Glomerular endothelial cell (primary cell): ENCODE results near the gene TBC1D22A. TPM values are rescaled to one million over a fixed set of nuclear protein-coding genes. Genes with fewer than 3 reads are reported as not detected.

ENCODE experiments used
- DNase-seq: peaks from one replicate; pipeline ENCODE4 v3.0.0-alpha.2; 2011; ENCODE audit warnings: low read depth, low spot score; ENCODE audit errors: extremely low read depth
- total RNA-seq: library from RNA; depleted of rRNA; stranded (reverse); fragments of >200 nt; gene quantifications from 2 replicates; pipeline ENCODE4 v1.2.3, GENCODE V29; 2015

Gene TBC1D22A
- total RNA-seq, 1 donor from 2014 or later: 38.7 TPM

DNA sequence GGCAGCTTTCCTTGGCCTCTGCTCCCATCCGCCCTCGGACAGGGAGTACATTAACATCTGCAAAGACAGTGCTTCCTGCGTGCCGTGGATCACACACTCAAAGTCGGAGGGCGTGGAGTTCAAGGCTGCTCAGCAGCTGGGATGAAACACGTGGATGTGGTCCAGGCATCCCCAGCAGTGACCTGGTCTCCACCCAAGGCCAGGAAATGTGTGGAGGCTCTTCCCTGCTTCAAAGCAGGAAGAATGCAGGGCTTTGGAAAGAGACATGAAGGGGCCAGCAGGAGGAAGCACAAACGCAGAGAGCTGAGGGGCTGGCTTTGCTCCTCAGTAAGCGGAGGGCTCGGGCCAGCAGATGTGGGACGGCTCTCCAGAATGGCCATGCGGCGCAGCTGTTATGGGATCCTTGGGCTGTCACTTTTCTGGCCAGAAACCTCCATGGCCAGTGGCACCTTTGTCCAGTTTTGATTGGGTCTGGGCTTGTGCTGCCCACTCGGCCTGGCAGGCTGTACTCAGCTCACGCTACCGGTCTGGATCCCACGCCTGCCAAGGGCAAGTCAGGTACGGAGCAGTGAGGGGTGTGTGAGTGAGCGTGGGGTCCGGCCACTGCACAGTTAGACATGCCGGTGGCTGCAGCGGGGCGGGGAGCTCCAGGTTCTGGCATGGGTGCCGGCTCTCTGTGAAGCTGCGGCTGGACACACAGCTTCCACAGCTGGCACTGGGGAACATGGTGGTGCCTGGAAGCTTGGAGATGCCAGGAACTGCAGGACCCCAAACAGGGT is 438.0 kb downstream of the TBC1D22A start:
- DNase-seq: no peak

DNA sequence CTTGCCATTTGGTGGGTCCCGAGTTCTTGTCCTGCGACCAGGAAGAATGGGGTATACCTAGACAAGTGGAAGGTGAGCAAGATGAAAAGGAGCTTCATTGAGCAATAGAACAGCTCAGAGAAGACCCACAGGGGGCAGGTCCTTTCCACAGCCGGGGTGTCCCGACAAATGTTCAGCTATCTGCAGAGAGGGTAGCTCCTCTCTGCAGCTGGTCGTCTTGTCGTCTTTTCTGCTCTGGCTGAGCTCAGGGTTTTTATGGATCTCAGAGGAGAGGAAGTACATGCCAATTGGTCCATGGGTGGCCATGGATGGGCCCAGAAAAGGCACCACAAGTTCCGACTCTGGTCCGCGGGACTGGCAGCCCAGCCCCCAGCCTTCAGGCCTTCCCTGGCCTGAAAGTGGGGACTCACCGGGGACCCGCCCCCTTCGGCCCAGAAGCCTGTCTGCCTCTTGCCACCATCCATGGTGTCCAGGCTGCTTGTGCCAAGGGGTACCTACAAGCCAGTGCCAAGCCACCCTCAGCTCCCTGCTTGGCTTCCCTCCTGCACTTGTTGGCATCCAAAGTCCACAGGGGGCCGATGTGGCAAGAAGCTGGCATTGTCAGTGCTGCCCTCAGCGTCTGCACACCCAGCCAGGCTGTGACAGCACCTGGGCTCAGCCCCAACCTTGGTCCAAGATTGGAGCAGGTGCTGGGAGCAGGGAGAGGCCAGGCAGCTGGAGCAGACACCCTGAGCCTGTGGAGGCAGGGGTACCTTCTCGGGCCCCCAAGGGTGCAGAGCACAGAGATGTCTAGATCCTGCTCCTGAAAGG is 438.9 kb downstream of the TBC1D22A start:
- DNase-seq: no peak

DNA sequence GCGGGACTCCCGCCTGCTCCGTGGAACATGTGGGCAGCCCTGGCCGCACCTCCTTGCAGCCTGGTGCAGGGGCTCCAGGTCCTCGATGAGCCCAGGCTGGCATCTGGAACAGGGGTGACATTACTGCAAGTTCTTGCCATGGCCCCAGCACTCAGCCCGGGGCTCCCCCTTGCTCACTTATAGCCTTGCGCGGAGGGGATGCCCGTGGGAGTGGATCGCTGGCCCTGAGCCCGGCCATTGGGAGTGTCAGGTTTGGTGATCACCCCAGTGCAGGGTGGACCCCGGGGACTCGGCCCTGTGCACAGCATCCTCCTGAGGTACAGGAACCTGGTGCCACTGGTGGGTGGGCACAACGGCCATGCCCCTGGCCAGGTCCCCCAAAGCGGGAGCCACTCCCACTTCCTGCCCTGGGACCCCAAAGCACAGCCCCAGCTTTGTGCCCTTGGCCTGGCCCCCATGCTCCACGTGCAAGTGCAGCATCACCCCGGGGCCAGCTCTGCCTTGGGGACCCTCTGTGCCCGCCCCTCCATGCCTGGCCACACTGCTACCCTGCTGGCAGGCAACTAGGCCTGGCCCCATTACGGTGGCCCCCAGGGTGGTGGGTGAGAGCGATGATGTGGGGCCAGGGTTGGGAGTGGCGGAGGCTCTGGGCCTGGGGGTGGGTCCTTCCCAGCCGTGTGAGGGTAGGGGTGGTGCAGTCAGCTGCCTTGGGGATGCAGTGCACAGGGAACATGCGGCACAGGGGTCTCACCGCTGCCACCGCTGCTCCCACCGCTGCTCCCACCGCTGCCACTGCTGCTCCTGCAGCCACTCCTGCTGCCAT is 439.8 kb downstream of the TBC1D22A start:
- DNase-seq: no peak

DNA sequence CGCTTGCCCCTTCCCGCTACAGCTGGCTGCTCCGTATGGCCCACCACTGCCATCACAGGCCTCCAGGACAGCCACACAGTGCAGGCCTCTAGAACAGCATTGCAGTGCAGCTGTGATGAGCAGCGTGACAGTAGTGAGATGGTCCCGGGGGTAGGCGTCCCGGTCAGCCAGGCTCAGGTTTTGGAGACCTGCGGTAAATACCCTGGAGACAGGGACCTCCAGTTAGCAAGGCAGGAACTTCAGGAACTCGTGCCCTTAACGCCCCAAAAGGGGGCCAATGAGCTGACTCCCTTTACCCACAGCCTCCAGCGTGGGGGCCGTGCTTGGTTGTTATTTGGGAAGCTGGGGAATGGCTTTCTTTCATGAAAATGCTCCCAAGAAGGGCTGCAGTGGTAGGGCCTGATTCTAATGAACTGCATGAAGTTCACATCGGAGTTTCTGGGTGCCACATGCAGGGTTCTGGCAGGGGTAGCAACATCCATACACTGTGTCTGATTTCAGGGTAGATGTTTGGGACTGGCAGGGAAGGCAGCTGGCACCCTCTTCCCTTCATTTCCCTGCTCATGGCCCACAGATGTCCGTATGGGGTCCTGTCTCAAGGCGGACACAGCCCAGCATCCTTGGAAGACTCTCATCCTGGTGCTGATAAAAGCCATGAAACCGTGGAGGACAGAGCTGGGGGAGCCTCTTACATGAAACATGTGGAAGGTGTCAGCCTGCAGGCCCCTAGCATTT is 440.5 kb downstream of the TBC1D22A start:
- DNase-seq: no peak

DNA sequence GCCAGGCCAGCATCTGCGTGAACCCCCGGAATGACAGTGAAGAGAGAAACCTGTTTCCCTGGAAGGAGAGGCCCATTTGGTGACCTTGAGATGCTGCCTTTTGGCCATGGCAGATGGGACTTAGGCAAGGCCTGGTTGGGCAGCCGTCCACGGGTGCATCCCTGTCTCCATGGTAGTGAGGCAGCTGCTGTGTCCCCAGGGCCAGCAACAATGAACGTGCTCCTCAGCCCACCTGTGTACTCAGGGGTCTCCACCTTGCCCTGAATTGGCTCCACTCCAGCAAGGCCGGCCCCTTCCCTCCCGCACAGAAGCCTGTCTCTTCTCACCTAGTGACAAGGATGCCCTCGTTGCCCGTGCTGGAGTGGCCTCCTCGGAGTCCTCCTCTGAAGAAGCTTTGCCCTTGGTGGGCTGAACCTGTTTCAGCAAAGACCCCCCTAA is 441.1 kb downstream of the TBC1D22A start:
- DNase-seq: no peak

DNA sequence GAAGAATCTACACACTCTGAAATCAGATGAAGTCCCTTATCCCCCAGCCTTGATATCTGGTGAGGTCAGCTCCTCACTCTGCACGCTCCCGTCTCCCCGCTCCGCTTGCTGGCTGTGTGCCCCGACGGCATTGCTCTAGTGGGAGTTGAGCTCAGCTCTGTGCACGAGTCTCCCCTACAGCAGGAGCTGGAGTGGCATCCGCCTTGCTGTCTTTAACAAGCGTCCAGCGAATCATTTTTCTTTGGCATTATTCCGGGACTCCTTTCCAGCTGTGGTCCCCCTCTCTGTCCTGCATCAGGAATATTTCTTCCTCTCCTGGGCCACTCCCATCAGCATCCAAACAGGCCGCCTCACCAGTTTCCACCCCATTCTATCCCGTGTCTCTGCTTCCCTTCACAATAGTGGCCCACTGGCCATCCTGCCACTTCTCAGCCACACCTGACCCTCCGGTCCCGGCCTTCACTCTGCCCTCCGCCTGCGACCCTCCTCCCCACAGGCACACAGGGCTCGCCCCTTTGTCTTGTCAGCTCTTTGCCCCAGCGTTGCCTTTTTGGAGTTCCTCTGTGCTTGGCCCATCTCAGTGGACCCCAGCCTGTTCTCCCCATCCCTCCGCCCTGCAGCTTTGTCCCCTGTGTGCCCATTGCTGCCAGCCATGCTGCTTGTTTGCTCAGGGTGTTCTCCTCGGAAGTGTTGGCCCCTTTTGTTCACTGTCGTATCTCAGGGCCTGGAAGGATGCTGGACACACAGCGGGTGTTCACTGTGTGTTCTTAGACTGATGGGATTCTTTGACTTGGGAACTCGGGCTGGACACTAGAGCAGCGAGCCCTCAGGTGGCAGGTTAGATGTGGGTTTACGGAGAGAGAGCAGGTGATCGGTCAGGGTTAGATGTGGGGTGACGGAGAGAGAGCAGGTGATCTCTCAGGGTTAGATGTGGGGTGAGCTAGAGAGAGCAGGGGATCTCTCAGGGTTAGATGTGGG is 441.8 kb downstream of the TBC1D22A start:
- DNase-seq: no peak

DNA sequence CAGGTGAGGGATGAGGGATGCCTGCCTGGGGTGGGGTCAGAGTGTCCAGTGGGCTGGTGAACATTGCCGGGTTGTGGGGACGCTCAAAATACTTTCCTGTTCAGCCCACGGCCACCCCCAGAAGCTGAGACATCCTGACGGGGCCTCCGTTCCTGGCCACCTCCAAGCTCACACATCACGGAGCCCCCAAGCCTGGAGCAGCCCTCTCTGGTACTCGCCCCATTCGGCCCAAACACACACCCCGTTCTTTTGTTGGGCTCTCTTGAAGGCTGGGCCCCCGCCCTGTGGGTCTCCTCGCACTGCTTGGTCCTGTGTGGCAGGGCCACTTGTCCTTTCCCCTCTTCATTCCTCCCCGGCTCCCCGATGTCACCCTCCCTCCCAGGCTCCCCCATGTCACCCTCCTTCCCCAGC is 442.6 kb downstream of the TBC1D22A start:
- DNase-seq: no peak

DNA sequence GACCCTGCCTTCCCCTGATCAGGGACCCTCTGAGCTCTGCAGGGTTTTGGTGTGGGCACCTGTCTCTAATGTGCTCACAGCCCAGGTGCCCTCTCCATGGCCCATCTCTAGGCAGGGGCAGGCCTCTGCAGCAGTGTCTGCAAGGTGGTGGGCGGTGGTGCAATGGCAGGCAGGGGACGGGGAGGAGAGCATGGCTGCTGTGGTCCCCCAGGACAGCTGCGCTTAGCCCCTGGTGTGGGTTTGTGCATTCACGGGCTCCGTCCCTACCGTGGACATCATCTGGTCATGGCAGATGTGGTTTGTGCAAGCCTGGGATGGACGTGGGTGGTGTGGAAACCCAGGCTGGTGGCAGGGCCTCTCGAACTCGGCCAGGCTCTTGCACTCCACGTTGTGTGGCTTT is 443.1 kb downstream of the TBC1D22A start:
- no peak for DNase-seq

DNA sequence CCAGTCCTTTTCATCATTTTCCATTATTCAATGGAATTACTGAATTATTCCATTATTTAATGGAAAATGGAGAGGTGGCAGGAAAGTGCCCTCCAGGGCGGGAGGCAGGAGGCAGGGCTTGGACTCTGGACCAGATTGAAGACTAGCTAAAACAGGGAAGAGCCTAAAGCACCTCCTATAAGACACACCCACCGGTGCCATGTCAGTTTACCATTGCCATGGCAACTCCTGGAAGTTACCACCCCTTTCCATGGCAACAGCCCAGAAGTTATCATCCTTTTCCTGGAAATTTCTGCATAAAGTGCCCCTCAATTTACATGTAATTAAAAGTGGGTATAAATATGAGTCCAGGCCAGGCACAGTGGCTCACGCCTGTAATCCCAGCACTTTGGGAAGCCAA is 443.7 kb downstream of the TBC1D22A start:
- no peak for DNase-seq

DNA sequence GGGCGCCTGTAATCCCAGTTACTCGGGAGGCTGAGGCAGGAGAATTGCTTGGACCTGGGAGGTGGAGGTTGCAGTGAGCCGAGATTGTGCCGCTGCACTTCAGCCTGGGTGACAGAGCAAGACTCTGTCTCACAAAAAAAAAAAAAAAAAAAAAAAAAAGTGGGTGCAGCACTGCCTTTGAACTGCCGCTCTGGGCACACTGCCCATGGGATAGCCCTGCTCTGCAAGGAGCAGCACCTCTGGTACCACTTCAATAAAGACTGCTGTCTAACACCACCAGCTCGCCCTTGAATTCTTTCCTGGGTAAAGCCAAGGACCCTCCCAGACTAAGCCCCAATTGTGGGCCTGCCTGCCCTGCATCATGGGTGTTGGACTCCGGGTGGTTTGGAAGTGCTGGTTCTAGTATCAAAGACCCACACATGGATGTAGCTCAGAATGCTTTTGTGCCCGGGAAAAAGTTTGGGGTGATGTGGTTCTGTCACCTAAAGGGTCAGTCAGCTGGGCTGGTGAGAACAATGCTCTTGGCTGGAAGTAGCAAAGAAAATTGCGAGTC is 444.3 kb downstream of the TBC1D22A start:
- no peak for DNase-seq

DNA sequence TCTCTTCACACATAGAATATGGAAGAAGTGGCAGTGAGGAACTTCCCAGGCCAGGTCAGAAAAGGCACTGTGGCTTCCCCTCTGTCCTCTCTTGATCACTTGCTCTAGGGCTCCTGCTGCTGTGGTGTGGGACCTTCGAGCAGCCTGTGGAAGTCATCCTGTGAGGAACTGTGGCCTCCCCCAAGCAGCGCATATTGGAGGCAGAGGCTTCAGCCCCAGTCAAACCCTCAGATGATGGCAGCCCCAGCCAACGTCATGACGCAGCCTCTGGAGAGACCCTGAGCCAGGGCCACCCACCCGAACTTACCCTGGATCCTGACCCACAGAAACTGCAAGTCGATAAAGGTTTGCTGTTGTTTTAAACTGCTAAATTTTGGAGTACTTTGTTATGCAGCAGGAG is 444.9 kb downstream of the TBC1D22A start:
- no peak for DNase-seq

DNA sequence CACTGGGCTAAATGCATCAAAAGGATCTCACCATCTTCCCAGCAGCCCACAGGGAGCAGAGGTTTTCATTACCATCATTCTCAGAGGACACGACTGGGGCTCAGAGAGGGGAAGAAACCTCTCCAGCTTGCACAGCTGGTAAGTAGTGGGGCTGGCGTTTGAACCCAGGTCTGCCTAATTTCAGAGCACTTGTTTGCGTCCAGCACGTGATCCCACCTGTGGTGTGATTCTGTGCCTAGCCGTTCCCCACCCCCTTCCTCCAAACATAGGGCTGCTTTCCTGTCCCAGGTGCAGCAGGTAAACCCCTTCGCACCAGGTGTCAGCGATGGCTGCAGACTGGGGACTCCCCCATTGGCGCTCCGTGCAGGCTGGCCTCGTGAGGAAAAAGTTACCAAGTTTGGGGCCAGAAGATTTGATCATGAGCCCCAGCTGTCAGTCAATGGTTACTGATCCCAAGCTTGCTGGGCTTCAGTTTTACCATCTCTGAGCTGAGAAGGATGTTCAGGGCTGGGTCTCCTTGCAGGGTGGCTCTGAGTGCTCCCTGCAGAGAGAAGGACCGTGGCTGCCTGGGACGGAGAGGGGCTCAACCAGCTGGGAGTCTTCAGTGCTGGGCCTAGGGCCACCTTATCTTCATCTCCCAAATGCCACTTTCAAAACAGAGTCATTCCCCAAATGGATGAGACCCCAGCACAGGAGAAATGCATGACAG is 445.6 kb downstream of the TBC1D22A start:
- DNase-seq: no peak

DNA sequence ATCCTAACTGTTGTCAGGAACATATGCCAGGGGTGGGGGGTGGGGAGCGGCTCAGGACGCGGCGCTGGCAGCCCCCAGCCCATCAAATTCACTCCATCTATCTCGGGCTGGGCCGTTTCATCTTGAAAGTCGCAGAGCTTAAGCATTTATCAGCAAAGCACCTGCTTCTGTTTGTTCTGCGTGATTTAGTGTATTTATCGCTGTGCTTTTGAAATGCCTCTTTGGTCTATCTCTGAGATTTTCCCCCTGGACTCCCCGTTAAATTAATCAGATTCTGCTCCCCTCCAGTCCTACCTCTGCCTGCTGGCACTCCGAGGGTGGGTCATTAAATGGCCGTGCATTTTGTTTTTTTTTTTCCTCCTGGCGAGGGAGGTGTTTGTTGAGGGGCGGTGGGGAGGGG is 446.2 kb downstream of the TBC1D22A start:
- no peak for DNase-seq

DNA sequence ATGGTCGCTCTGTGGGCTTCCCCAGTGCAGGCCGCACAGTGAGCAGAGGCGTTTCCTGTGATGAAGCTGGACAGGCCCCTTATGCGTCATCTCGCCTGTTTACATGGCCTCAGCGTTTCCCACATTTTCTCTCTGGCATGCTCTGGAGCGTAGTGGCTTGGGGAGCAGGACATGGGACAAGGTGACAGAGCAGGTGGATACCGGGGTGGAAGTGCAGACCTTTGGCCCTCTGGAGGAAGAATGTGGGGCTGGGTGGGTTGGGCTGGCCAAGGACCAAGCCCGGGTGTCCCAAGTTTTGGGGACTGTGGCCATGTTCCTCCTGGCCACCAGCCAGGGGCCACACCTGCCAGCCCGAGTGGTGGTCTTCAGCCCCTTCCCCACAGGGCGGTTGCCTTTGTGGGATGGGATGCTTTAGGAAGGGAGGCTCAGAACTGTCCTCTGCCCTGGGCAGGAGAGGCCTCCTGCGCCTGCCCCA is 446.6 kb downstream of the TBC1D22A start:
- DNase-seq: no peak

DNA sequence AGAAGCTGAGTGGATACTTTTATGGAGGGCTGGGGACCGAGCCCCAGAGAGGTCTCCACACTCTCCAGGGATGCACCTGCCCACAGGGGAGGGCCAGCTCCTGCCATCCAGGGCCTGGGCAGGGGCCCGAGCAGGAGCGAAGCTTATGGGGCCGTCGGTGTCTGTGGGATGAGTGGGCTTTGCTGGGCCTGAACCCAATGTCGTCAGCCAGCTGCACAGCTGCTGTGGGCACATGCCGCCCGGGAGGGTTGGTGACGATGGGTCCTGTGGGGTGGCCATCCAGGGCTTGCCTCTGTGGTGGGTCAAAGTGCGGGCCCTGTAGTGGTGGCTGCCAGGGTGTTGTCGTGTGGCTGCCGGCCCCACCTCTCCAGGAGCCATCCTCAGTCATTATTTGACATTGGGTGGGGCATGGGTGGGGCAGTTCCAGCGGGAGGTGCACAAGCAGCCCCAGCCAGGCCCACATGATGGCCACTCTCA is 447.1 kb downstream of the TBC1D22A start:
- DNase-seq: no peak

DNA sequence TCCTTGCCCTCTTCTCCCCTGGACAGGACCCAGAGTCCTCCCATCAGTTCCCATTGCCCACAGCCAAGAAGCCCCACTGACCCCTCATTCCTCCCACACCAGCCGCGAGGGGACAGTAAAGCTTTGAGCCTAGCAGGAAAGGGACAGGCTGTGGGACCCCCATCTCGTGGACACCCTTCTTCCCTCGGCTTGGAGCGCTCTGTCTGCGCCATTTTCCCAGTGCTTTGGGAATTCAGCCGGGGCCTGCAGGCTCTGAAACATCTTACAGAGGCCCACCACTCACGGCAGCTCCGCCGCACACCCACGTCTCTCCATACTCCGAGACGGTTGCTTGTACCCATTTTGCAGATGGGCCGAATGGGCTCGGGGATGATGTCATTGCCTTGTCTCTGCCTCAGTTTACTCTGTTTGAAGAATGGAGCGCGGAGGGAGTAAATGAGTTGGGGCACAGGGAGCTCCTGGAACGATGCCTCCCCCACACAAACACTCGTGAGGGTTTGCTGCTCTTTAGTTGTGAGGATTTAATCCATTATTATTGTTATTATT is 447.7 kb downstream of the TBC1D22A start:
- no peak for DNase-seq

DNA sequence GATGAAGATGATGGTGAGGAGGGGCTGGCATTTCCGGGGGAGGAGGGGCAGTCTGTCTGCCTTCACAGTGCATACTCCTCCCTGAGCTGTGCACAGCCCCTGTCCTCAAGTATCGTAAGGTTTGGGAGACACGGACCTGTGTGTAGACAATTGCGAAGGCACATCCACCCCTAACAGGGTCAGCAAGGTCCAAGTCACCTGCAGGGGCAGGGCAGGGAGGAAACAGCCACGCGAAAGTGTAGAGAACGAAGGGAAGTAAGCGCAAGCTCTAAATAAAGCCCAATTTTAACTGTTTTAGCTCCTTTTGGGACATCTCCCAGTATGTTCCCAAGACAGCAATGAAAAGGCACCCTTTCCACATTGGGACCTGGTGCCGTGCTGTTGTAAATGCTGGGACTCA is 448.2 kb downstream of the TBC1D22A start:
- no peak for DNase-seq
